Activated CD4-positive, alpha-beta T cell treated with anti-CD3 and anti-CD28 coated beads for 48 hours (primary cell): Measurements from ENCODE around the gene EFNA5.

Experiments used
- DNase-seq: peaks from one replicate; pipeline ENCODE4 v3.0.0-alpha.2; 2020

Gene EFNA5

DNA sequence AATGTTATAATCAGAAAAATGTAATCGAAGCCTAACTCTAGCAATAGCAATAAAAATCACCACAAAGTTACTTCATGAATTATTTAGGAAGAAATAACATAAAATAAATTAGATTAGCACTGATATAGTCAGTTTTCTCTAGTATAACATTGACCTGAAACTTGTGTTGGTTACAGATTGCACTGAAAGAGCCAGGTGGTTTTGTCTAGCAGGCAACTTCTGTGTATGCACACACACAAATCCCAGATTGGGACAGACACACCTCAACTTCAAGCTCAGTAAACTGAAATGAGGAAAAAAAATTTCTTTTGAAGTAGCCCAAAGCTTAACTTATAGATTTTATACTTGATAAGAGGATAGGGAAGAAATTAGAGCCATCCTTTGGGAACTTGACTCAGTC is 129.3 kb downstream of the EFNA5 start:
- DNase-seq: no peak

DNA sequence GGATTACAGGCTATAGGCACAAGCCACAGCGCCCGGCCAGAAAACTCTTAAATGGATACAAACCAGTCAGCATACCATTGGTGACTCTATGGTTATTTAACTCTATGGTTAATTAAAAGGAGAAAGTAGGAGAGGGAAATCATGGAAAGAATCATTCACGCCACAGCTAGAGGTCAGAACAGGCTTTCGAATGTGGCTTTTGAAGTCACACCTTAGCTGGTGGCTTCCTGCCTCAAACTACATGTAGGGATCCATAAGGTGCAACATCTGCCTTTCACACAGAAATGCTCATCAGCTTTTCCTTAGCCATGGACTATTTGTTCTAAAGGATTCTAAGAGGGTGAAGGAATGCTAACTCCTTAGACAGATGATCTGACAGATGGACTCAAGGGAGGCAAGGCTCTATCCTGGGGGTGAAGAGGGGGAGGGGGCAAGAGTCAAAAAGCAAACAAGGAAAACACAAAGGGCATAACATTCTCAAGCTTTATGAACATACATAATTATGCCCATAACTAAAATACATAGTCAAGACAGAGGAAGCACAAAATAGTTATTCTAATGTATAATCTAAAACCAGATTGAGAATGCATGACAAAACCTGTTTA is 130.9 kb downstream of the EFNA5 start:
- DNase-seq: no peak

DNA sequence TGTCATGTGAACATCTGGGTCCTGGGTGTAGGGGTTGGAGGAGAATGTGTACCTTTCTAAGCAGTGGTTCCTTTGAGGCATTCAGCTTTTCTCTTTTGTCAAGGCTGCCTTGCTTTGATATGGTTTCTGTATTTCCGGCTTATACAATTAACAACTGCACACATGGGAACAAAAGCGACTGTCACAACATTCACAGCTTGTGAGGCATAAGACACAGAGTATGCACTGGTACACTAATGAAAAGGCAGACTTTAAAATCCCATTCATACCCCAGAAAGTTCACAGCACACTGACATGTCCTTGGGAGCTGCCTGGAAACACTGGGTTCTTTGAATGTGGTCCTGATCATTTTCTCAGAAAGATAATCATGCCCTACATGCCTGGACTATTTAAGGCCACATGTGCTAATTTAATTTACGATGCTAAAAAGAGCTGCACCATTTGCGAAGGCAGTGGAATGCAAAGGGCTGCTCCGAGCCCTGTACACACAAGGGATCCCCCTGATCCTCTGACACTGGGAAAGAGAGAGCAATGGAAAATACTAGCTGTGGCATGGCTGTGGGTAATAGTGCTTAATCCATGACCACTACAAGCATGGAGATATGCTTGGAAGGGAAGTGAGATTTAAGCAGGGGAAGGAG is 131.8 kb downstream of the EFNA5 start:
- no peak for DNase-seq

DNA sequence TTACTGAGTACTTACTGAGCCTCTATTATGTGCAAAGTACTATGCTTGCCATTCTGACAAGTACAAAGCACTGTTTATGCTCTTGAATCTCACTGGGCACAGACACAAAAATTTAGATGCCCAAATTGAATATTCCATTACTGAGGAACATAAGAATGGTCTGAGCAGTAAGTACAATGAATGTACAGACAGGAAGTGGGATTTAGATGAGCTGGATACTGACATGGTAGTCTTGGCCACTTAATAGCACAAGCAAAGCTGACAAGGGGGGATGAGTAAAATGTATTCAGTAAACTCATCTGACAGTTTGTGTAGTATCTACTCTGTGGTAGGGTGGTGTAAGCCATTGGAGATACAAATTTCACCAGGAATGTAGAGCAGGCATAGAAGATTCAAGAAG is 132.4 kb downstream of the EFNA5 start:
- no peak for DNase-seq

DNA sequence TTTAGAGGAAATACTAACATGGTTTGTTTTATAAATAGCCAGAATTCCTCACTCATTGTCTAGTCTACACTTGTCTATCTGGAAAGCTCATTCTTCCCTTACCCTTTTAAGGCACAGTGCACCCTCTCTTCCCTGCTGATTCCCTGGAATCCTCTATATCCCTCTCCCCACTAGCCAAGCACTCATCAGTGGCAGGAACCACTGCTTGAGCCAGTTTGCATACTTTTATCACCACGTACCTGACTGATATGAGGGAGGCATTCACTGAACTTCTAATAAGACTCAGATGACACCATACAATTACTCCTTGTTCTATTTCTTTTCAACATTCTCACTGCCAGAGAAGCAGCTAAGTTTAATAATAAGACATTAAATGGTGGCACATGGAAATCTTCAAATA is 134.9 kb downstream of the EFNA5 start:
- DNase-seq: no peak

DNA sequence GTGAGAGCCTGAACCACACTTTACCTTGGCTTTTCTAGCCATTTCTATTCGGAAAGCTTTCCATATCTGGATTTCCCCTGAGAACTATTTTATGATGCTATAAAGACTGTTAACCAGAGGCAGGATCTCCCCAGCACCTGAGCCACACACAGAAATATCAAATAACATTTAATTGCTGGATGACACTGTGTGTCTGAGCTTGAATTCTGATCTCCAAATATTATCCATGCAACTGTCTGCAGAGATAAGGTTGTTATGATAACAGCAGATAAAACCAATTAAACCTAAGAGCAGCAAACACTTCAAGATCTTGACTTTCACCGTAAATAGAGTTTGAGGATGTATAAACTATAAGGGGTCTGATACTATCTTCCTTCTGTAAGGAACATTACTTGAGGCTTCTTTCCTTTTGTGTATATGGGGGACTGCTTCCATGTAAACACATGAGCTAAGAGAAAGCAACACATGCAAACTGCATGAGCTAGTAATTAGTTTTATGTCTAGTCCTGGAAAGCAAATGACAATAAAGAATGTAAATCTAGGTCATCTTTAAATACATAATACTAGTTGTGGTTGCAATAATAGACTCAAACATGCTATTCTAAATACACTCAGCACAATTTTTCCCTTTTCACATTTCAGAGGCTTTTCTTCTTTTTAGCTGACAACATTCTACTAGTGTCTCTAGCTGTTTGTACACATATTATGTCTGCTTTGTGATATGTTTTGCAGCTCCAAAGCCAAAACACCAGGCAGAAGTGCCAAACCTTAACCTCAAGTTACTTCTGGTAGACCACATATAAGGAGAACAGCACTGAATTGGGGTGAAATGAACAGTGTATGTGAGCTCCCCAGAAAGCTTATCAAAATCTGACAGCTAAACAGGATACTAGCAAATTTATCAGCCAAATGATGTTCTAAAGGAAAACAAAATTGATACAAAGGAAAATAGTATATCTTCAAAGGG is 136.5 kb downstream of the EFNA5 start:
- DNase-seq: no peak

DNA sequence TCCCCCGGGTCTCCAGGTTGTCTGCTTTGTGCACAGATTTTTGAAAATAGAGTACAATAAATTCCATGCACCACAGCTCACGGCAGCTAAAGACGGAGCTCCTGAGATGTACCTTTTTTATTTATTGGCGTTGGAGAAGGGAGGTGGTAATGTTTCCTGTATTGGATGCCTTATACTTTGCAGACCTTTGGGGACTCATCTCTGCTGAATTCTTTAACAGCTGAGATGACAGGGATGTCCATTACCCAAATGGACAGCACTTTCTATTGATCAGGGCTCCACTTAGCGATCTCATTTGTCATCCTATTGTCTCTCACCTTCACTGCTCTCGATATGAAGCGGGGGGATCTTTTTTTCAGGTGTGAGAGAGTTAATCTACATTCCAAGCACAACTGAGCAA is 137.8 kb downstream of the EFNA5 start:
- DNase-seq: no peak

DNA sequence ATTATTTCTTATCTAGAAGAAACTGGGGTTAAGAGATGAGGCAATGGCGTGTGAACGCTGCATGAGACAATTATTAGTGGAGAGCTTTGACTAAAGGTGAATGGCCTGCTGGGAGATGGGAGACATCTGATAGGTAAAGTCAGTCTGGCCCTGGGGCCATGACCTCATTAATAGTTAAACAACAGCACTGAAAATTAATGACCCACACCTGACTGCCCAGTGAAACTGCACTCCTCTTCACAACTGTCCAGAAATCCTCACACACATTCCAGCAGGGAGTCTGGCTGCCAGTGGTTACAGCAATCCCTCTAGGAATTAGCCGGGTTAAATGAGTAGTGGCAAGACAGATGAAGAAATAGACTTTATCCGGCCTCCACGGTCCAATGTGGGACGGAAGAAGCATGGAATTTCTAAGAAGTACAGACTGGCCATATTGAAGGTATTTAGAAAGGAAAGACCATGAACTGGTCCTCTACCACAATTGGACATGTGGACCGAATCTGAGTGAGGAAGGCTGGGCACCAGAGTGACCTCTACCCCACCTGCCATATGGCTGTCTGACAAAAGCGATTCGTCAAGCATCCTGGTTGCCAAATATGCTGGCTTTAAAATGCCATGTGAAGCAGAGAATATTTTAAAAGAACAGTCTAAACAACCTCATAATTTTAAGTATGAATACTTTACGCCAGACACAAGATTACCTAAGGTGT is 138.4 kb downstream of the EFNA5 start:
- DNase-seq: no peak

DNA sequence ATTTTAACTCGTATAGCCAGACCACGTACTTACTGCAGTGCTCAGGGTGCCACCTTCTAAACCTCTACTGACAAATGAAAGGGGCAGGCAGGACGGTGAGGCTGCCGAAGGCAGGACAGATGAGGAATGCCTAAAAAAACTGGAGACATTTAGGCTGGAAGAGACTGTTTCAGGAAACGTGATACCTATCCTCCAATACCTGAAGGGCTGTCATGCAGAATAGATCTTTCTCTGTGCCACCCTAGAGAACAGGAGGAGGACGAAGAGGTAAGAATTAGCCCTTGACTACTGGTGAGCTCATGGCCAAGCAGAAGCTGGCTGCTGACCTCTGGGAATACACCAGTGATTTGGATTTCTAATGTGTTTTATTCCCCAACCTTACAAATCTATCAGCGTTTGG is 139.4 kb downstream of the EFNA5 start:
- DNase-seq: no peak

DNA sequence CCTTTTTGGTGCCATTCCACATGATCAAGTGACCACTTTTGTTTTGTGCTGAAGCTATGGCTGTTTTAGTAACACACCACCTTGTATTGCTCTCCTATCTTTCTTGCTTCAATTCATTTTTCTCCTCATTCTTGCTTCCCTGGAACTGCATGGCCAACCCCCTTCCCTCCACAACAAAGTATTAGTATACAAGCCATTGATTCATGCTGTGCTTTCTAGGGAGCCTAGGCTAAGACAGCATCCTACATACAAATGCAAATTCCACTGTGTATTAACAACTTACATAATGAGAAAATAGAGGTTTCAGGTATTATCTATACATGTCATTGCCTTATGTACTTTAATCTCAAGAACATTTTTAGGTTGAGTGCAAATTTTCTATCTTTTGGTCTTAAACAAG is 141.1 kb downstream of the EFNA5 start:
- no peak for DNase-seq

DNA sequence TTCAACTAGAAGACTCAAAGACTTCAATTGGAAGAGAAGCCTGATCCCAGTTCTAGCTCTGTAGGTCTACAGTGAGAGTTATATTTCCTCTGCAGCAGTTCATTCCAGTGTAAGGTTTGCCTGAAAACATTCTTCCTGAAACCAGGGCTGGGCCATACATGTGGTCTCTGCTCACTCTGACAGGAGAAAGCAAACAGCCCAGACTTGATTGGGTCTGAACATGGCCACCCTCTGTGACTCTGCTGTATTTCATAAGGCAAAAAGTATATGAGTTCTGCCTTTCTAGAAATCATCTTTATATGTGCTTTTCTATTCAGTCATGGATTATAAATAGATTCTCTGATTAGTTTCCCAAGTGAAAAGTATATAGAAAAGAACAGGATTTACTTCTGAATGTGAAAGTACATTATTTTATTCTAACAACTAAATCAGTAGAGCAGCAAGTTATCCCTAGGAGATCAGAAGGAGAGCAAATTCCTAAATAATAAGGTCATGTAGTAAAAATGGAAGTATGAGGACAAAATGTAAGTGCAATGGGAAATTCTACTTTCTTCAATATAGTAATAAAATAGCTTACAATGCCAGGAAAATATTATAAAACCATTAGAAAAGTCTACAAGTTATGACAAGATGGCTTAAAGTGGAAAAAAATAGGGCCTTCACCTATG is 144.3 kb downstream of the EFNA5 start:
- no peak for DNase-seq

DNA sequence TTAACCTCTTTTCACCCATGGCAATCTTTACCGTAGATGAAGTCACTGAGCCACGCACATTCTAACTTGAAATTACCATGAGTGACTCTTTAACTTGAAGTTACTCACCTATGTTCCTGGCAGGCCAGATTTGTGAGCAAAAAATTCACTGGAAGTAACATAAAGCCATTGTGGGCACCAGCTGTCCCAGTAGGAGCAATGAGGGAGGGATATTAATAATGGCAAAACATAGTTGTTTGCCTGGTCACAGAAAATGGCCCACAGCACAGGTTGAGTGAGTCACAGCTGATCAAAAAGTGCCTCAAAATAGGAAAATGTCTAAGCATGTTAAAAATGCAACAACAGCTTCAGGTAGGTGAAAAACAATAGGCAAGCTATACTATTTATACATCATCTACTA is 146.6 kb downstream of the EFNA5 start:
- no peak for DNase-seq

DNA sequence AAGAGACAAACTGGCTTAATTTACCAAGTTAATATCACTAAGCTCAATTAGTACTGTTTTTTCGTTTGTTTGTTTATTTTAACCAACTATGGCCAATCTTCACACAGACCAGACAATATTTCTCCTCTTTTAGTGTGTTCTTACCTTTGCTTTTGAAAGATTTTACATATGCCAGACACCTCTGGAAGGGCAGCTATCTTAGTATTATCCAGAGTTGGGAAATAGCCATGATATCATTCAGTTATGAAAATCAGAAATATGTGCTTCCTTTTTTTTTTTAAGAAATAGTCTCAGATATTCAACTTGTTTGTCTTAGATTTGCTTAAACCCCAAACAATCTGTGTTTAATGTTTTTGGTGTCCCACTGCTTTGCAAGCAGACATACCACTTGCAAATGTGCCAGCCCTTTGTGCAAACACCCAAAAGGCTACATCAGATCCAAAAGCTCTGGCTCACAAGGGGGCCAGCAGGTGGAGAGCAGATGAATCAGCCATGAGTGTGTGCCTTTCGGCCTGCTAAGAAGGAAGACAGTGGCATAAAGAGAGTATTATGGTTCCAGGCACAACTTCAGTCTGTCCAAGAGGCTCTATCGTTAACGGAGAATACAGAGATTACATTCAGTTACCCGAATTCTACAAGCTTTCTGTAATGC is 147.6 kb downstream of the EFNA5 start:
- no peak for DNase-seq

DNA sequence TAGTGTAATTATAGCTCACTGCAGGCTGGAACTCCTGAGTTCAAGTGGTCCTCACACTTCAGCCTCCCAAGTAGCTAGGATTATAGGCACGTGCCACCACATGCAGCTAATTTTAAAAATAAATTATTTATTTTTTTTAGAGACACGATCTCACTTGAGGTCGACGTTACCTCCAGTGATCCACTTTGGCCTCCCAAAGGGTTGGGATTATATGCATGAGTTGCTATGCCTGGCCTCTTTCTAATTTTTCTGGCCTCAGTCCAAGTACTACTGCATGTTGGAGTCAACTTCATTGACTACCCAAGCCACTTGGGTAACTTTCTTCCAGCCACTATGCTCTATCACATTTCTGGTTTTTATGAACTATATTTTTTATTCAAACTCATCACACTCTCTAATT is 148.3 kb downstream of the EFNA5 start:
- no peak for DNase-seq

DNA sequence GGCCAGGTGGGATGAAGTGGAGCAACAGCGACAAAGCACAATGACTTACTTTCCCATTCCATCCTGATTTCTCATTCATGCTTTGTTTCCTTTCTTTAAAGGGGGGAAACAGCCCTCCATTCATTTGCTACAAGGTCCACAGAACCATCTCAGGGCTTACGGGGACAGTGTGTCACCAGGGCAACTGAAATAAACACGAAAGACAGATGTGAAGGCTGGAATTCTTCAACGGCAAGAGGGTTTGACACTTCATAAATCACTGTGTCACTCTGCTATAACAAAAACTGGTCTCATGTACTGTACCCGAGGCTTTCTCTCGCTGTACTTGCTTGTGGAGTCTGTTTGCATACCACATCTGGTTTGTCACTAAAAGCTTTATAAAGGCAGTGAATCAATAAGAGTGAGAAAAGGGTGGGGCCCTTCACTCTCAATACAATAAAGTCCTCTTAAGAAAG is 150.8 kb downstream of the EFNA5 start:
- no peak for DNase-seq

DNA sequence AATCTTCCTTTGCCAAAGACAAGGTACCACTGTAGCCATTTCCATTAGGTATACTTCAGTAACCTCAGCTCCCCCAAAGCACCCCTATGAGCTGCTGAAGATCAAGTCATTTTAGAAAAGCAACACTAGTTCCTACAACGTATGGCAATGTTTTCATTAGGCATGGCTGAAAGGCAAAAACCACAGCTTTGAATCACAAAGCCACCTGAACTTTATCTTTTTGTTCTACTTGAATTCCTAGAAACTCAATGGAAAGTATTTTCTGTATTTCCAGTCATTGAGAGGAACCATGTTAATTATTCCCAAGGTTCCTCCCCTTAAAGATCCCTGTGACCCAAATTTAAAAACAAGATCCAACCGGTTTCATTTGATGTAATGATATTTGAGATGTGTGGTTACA is 152.1 kb downstream of the EFNA5 start:
- no peak for DNase-seq

DNA sequence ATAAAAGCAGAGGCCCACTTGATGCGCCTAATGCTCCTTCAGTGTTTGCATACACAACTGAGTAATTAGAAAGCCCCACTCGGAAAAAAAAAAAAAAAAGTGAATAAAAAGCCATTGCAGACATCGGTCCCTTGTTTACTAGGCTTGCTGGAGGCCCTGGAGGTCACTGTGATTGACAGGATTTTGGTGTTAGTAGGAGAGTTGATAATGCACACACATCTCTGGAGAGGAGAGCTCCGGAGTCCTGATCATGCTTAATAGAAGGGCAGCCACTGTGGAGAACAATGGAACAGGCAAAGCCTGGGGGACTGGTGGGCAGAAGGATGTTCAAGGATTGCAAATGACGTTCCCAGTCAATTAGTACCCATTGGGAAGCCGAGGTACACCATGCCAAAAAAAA is 152.5 kb downstream of the EFNA5 start:
- no peak for DNase-seq

DNA sequence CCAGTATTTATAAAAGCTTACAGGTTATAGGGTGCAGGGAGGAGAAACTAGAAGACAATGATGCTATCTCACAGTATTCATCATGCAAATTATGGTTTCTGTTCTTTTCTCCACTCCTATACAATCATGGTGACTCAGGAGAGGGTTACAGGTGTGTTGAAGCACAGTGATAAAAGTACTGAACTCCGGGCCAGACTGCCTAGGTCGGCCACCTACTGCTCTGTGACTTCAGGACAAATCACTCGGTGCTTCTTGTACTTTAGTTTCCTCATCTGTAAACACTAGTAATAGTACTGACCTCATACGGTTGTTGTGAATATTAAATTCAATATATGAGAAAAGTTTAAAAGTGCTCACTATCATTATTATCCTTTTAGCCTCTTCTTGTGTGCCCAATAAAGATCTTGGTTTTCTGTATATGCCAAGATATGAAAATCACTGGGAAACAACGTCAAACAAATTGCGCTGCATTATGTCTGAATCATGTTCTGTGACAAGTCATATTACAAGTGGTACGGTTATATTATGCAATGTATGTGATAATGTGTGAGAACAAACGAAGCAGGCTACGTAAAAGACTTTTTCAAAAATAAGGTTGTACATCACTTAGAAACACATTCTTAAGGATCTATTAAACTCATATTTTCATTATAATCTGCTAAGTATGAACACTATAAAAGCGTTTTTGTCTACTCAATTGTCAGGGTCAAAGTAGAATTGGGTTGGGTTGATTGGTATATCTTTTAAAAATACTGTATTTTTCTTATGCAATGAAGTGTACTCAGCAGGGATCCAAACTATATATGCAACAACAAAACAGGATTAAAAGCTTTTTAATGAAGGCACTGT is 153.3 kb downstream of the EFNA5 start:
- DNase-seq: no peak

DNA sequence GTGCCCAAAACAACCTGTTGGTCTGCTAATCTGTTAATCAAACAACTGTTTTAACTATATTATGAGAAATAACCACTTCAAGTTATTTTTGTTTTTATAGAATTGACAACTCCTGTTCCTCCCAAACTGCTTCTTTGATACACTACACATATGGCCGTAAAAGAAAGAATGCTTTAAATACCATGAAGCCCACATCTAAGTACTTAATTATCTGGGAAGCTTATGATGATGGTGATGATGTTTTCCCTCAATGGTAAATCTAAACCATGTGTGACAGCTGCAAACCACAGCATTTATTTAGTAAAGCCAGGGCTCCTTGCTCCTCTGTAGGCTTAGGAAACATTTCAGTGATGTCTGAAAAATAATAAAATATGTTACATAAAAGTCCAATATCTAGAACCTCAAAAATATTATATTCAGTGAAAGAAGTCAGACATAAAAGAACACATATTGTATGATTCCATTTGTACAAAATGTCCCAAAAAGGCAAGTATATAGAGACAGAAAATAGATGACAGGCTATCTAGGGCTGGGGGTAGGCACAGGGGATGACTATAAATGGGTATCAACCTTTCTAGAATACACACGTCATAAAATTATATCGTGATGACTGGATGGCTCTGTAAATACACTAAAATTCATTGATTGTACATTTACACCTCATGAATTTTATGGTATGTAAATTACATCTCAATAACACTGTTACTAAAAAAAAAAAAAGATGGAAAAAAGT is 154.1 kb downstream of the EFNA5 start:
- DNase-seq: no peak

DNA sequence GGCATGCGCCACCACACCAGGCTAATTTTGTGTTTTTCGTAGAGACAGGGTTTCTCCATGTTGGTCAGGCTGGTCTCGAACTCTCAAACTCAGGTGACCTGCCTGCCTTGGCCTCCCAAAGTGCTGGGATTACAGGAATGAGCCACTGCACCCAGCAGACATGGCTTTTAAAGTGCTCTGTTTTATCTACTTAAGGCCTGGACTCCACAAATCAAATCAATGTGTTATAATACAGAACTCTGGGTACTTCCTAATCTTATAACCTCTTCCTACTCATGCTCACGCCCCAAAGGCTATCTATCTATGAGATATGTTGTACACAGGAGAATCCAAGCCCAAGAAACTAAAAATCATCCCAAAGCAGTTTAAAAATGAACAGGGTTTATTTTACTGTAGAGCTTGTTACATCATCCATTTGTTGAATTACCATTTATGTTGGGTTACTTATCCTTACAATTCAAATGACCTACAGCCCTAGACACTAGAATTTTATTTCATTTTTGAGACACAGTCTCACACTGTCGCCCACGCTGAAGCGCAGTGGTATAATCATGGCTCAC is 155.1 kb downstream of the EFNA5 start:
- DNase-seq: no peak
